GM19099 (cell line): ENCODE data around the gene CEP20.

Experiments used
- POLR2A ChIP-seq: IDR thresholded peaks from 3 replicates; pipeline ENCODE4 v1.6.1; 2011; ENCODE audit warnings: low read depth; ENCODE audit not compliant: insufficient read length; ENCODE audit errors: extremely low read depth

CEP20 gene

DNA sequence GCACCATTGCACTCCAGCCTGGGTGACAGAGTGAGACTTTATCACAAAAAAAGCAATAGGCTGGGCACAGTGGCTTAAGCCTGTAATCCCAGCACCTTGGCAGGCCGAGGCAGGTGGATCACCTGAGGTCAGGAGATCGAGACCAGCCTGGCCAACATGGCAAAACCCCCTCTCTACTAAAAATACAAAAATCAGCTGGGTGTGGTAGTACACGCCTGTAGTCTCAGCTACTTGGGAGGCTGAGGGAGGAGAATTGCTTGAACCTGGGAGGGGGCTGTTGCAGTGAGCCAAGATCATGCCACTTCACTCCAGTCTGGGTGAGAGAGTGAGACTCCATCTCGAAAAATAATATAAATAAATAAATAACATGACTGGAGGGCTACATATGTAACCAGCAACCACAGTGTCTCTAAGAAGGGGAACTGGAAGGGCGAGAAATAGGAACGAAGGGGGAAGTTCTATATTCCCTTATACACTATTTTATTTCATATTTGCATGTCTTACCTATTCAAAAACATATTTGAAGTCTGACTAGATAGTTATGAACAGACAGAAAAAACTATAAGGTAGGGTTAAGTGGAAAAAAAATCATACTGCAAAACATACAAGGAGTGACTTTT, 57.5 kb downstream of the CEP20 start:
- TF ChIP-seq POLR2A: no peak

DNA sequence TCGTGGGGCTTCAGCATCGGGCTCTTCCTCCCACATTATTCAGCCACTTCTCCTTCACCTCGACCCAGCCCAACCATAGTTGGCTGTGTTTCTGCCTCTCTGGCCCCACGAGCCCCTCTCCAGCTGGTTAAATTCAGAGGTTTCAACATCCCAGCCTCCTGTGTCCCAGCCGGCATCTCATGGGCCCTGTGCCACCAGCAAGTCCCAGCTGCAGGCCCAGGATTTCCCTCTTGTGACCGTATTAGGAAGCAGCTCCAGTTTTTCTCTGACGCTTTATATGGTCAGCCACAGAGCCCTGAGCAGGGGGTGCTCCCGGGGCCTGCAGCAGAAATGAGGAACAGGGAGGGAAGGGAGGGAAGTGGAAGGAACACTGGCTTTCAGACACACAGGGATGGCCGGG, 58.9 kb downstream of the CEP20 start:
- TF ChIP-seq POLR2A: no peak

DNA sequence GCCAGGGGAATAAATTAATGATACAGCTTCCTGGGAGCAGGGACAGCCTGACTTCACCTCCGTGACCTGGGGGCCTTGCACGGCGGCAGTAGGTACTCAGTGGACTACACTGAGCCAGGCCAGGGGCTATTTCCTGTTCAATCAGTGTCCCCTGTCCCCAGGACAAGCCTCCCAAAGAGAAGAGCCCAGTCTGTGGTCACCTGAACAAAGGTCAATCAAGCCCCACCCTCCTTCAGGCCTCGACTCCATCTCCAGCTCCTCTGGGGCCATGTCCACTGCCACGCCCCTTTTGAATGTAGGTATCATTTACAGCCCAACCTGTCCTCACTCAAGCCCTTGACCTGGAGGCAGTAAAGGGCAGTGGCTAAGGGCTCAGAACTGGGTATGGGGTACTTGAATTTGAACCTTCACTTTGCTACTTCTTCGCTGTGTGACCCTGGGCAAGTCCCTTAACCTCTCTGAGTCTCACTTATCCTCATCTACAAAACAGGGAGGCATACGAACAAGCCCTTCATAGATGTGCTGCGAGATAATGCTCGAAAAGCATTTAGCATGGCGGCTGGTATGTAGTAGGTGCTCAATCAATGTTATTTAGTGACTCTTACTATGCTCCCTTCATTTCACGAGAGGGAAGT, 60.6 kb downstream of the CEP20 start:
- no peak for TF ChIP-seq POLR2A

DNA sequence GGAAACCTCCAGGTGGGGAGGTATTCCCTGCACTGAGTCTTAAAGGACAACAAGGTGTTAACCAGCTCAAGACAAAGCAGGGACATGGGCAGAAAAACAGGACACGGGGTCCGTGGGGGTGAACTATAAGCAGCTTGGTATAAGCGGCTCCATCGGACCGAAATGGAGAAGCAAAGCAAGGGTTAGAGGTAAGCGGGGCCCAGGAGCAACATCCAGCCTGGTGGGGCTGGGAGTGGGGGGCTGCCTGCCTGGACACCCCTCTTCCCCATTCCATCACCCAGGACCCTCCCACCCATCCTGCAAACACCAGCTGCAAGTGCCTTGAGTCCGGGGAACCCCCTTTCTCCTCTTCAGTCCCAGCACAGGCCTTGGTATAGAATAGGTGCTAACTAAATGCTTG, 61.1 kb downstream of the CEP20 start:
- TF ChIP-seq POLR2A: no peak

DNA sequence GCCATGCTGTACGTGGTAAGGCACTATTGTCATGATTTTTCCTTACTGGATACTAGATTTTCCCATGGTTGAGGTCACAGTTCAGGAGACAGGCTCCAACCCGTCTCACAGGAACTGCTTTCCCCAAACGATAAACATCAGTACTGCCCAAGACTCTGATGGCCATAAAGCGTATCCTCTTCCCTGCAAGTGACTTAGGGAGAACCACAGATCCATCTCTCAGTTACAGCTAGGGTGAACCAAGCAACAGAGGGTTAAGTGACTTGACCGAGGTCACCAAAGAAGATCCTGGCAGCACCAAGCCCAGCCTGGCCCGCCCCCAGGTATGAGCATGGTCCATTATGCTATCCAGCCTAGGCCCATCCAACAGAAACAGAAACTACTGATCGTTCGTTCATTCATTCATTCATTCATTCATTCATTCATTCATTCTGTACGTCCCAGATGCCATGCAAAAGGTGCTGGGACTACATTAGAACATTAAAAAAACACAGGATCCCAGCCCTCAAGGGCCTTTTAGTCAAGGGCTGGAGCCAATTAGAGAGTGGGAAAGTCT, 62.6 kb downstream of the CEP20 start:
- no peak for TF ChIP-seq POLR2A

DNA sequence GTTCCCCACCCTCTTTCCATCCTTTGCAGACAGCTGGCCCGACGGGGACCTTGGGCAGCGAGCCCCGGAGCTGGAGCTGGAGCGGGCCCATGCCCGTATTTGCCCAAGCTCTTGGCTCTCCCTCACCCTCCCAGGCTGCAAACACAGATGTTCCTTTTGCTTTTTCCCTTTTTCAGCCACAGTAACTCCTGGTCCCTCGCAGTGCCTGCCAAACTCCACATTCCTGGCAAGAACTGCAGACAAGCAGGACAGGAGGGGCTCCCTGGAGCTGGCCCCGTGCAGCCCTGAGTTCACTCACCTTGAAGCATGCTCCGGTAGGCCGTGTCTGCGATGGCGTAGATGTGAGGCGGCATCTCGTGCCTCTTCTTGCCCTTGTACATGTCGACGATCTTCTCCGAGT, 65.4 kb downstream of the CEP20 start:
- TF ChIP-seq POLR2A: no peak

DNA sequence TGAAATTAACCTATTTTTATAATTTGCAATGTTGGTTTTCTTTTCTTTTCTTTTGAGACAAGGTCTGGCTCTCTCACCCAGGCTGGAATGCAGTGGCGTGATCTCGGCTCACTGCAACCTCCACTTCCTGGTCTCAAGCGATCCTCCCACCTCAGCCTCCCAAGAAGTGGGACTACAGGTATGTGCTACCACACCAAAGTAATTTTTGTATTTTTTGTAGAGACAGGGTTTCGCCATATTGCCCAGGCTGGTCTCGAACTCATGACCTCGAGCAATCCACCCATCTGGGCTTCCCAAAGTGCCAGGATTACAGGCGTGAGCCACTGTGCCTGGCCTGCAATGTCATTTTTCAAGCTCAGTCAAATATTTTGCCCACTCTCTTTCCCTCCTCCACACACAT, 67.6 kb downstream of the CEP20 start:
- TF ChIP-seq POLR2A: no peak

DNA sequence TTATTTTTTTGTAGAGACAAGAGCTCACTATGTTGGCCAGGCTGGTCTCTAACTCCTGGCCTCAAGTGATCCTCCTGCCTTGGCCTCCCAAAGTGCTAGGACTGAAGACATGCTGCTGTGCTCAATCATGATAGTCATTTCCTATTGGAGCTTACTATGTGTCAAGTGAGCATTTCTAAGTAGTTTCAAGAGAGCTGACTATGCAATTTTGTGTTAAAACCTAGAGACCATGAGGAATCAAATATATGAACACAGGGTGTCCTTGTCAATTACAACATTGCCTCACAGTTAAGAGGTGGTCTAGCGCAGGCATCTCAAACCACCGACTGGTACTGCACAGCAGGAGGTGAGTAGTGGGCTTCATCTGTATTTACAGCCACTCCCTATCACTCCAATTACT, 69.4 kb downstream of the CEP20 start:
- TF ChIP-seq POLR2A: no peak

DNA sequence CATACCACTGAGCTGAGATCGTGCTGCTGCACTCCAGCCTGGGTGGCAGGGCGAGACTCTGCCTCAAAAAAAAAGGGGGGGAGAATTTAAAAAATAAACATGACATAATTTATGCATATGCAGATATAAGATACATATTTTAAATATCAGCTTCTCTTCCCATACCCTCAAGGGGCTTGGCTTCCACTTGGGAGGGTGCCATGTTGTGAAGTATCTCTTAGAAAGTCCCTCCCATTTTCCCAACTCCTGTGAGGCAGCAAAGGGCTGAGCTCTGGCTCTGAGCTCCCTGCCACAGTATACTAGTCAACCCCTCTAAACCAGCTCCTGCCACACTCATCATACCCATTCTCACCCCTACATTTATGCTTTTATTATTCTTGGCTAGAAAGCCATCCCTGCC, 71.0 kb downstream of the CEP20 start:
- TF ChIP-seq POLR2A: no peak

DNA sequence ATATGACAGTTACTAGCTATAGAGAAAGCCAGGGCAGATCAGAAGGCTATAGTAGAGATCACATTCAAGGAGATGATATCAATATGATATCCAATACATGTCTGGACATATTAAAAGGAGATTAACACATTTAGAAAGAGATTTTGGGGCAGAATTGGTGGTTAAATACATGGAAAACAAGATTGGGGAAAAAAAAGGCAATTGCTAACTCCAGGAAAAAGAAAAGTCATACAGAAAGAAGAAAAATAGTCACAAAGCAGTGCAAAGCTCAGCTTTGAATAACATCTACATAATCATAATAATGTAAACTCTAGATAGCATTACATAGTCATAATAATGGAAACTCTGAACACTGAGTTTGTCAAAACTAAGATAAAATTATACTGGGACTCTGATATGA, 72.2 kb downstream of the CEP20 start:
- TF ChIP-seq POLR2A: no peak
